ENCODE data around the gene PHLDB1. TPM values are rescaled to one million over a fixed set of nuclear protein-coding genes. Genes with fewer than 3 reads are reported as not detected.

PHLDB1 gene
- total and polyA plus RNA-seq, 2 donors (not counting 3 experiments of a cell fraction or from before 2014, with no cell fraction given) = 99.7 to 183 TPM

GRCh38 chr11:118672846-118673245, 65.4 kb downstream of the PHLDB1 start:
- Histone ChIP-seq H3K27me3 (ENCODE audit: control insufficient read depth in 2 of 2, insufficient read depth in 2 of 2, low read length in 2 of 2) (peaks cover 11 to 20% of the 10 kb centered on the region in 2 experiments), H3K27ac (ENCODE audit: insufficient read depth, low read depth, low read length) (no peak overlapping the region), H3K79me2 (ENCODE audit: control insufficient read depth, insufficient read depth, low read length) (no peaks in the 10 kb centered on the region), H2AFZ (ENCODE audit: low read depth, low read length) (no peak overlapping the region), H3K9me1 (replicated peaks; ENCODE audit: control insufficient read depth, extremely low read depth, insufficient read depth, low read length) (no peaks in the 10 kb centered on the region), H3K4me3 (replicated peaks in 1 of 3; ENCODE audit: insufficient read depth in 1 of 3, low read depth in 1 of 3, low read length in 3 of 3) (no peak overlapping the region), H3K36me3 (ENCODE audit: control insufficient read depth in 2 of 2, extremely low read depth in 1 of 2, insufficient read depth in 2 of 2, low read length in 2 of 2) (no peaks in the 10 kb centered on the region), H3K4me2 (ENCODE audit: insufficient read depth, low read length) (no peak overlapping the region), H4K20me1 (replicated peaks; ENCODE audit: control insufficient read depth, extremely low read depth, insufficient read depth, low read length) (no peaks in the 10 kb centered on the region), H3K4me1 (ENCODE audit: control insufficient read depth, extremely low read depth, insufficient read depth, low read length) (no peaks in the 10 kb centered on the region), H3K9ac (replicated peaks; ENCODE audit: extremely low read depth, insufficient read depth, low read length) (no peak overlapping the region), H3K9me3 (replicated peaks; ENCODE audit: control insufficient read depth, insufficient read depth, low read length) (no peaks in the 10 kb centered on the region)
- intact Hi-C loops (cut with micrococcal nuclease) (no loop called here), dilution Hi-C loops (cut with MboI; ENCODE audit: extremely low pct_ligation_motif_present, low sequenced_read_pairs) (no loop called here)
- TF ChIP-seq CTCF (IDR thresholded peaks at IDR 0.05; ENCODE audit: extremely low read depth in 1 of 2, insufficient read depth in 1 of 2, low read depth in 1 of 2, low read length in 2 of 2) = peak in 1 of 2 donors; percentile 2
- TF ChIP-seq GATA2 (IDR thresholded peaks at IDR 0.05; ENCODE audit: insufficient read depth, insufficient read length, low read depth, low read length) = no peak
- TF ChIP-seq POLR2A (IDR thresholded peaks at IDR 0.05; ENCODE audit: low read depth, low read length) = no peak
- FAIRE-seq = no peak
- ChIA-PET CTCF (no interaction called here), POLR2A (no interaction called here)
- DNase-seq (ENCODE audit: low read depth, low spot score) = no peak
- no TSS peak for BruUV-seq (replicated peaks)

- Histone ChIP-seq H3K4me1 (ENCODE audit: control insufficient read depth, extremely low read depth, insufficient read depth, low read length) (no peaks in the 10 kb centered on the region), H3K9ac (replicated peaks; ENCODE audit: extremely low read depth, insufficient read depth, low read length) (no peak overlapping the region), H3K9me3 (replicated peaks; ENCODE audit: control insufficient read depth, insufficient read depth, low read length) (no peaks in the 10 kb centered on the region), H3K4me3 (replicated peaks in 1 of 3; ENCODE audit: insufficient read depth in 1 of 3, low read depth in 1 of 3, low read length in 3 of 3) (no peak overlapping the region), H3K27me3 (ENCODE audit: control insufficient read depth in 2 of 2, insufficient read depth in 2 of 2, low read length in 2 of 2) (peaks cover 11 to 20% of the 10 kb centered on the region in 2 experiments), H2AFZ (ENCODE audit: low read depth, low read length) (no peak overlapping the region), H3K27ac (ENCODE audit: insufficient read depth, low read depth, low read length) (no peak overlapping the region), H3K36me3 (ENCODE audit: control insufficient read depth in 2 of 2, extremely low read depth in 1 of 2, insufficient read depth in 2 of 2, low read length in 2 of 2) (no peaks in the 10 kb centered on the region), H4K20me1 (replicated peaks; ENCODE audit: control insufficient read depth, extremely low read depth, insufficient read depth, low read length) (no peaks in the 10 kb centered on the region), H3K79me2 (ENCODE audit: control insufficient read depth, insufficient read depth, low read length) (no peaks in the 10 kb centered on the region), H3K4me2 (ENCODE audit: insufficient read depth, low read length) (no peak overlapping the region), H3K9me1 (replicated peaks; ENCODE audit: control insufficient read depth, extremely low read depth, insufficient read depth, low read length) (no peaks in the 10 kb centered on the region)
- ChIA-PET POLR2A (interaction anchor here (0.5 kb wide), 1 partner anchor 34 kb away, joined by 3 read pairs; no protein-coding TSS in a partner anchor), CTCF (no interaction called here)
- intact Hi-C loops (cut with micrococcal nuclease) = no loop called here
- no TSS peak for BruUV-seq (replicated peaks)
- no peak for DNase-seq (ENCODE audit: low read depth, low spot score)
- TF ChIP-seq MYC (IDR thresholded peaks at IDR 0.05; ENCODE audit: low read depth, low read length) (no peak), MAX (IDR thresholded peaks at IDR 0.05; ENCODE audit: insufficient read depth, insufficient read length) (no peak), GATA2 (IDR thresholded peaks at IDR 0.05; ENCODE audit: insufficient read depth, insufficient read length, low read depth, low read length) (no peak), EZH2 (IDR thresholded peaks at IDR 0.05; ENCODE audit: borderline replicate concordance, low read depth, low read length, severe bottlenecking) (no peak), FOS (IDR thresholded peaks at IDR 0.05; ENCODE audit: borderline replicate concordance, insufficient read depth, low read length) (no peak), JUN (IDR thresholded peaks at IDR 0.05; ENCODE audit: borderline replicate concordance, insufficient read depth, insufficient read length, low read depth) (no peak), CTCF (IDR thresholded peaks at IDR 0.05; ENCODE audit: extremely low read depth in 1 of 2, insufficient read depth in 1 of 2, low read depth in 1 of 2, low read length in 2 of 2) (no peak), POLR2A (IDR thresholded peaks at IDR 0.05; ENCODE audit: low read depth, low read length) (no peak), POLR2AphosphoS5 (IDR thresholded peaks at IDR 0.05; ENCODE audit: insufficient read depth, low read depth, low read length) (no peak)
- no peak for FAIRE-seq
- dilution Hi-C loops (cut with MboI; ENCODE audit: extremely low pct_ligation_motif_present, low sequenced_read_pairs) = no loop called here
Observed at GRCh38 chr11:118673361-118674081, 66.1 kb downstream of the PHLDB1 start.
